HFFc6 (cell line): Measurements from ENCODE around the gene DFFA. TPM values are rescaled to one million over a fixed set of nuclear protein-coding genes. Genes with fewer than 3 reads are reported as not detected.

Source experiments
- DNase-seq: peaks from one replicate; pipeline ENCODE4 v3.0.0-alpha.2; 2018
- H3K27ac Mint-ChIP-seq: 2 replicates; pipeline ENCODE4 v1.8.0; 2020; ENCODE audit warnings: mild to moderate bottlenecking, mixed read lengths
- H3K27me3 Mint-ChIP-seq: 2 replicates; pipeline ENCODE4 v1.8.0; 2021; ENCODE audit warnings: mild to moderate bottlenecking, moderate library complexity, mixed read lengths; ENCODE audit not compliant: insufficient read depth
- H3K36me3 Mint-ChIP-seq: 2 replicates; pipeline ENCODE4 v1.8.0; 2021; ENCODE audit warnings: low read depth, mixed read lengths
- H3K4me1 Mint-ChIP-seq: 2 replicates; pipeline ENCODE4 v1.8.0; 2020; ENCODE audit warnings: low read depth, mixed read lengths
- H3K4me3 Mint-ChIP-seq: 2 replicates; pipeline ENCODE4 v1.8.0; 2020; ENCODE audit warnings: mild to moderate bottlenecking, moderate library complexity, mixed read lengths
- H3K9me3 Mint-ChIP-seq: 2 replicates; pipeline ENCODE4 v1.8.0; 2020; ENCODE audit warnings: mild to moderate bottlenecking, mixed read lengths
- CTCF ChIP-seq: fragments of 200-600 bp; sonication (generic); IDR thresholded peaks from 2 replicates; pipeline ENCODE4 v1.5.0; 2021; ENCODE audit warnings: antibody characterized with exemption, mild to moderate bottlenecking
- total RNA-seq, 6 experiments: library from RNA; stranded (reverse); fragmentation: NEBNext Ultra II Directional; extraction: Animal tissue kit (Norgen Biotek cat#: 25700); gene quantifications; 2 replicates in 1 of 6; 3 replicates in 5 of 6; pipeline ENCODE4 v1.2.3, GENCODE V29; 2021

The DFFA gene
- total RNA-seq, 6 experiments from 2014 or later = 44.1 to 58.6 (median 48.4) TPM

- H3K27me3 Mint-ChIP-seq = no peaks in the 10 kb centered on the region; the same call in 1 of the 2 replicates
- no peak for DNase-seq
- 0 out of 2 replicates have a peak, but pooled peaks cover 5% of the 10 kb centered on the region for H3K4me1 Mint-ChIP-seq
- no peak overlapping the region for H3K4me3 Mint-ChIP-seq
- H3K36me3 Mint-ChIP-seq = no peaks in the 10 kb centered on the region
- no peak for TF ChIP-seq CTCF
- H3K27ac Mint-ChIP-seq = no peak overlapping the region
- H3K9me3 Mint-ChIP-seq = no peaks in the 10 kb centered on the region
Measured at GRCh38 chr1:10438677-10439163, 33.6 kb downstream of the DFFA start.

- Mint-ChIP-seq H3K4me1 (0 out of 2 replicates have a peak, but pooled peaks cover 9% of the 10 kb centered on the region), H3K27me3 (no peaks in the 10 kb centered on the region; the same call in 1 of the 2 replicates), H3K9me3 (no peaks in the 10 kb centered on the region), H3K36me3 (no peaks in the 10 kb centered on the region), H3K4me3 (no peak overlapping the region), H3K27ac (no peak overlapping the region)
- no peak for TF ChIP-seq CTCF
- no peak for DNase-seq
Measured at GRCh38 chr1:10437052-10437451, 35.3 kb downstream of the DFFA start.

- no peaks in the 10 kb centered on the region; the same call in none of the 2 replicates for H3K27me3 Mint-ChIP-seq
- H3K36me3 Mint-ChIP-seq = peaks cover 6% of the 10 kb centered on the region
- H3K9me3 Mint-ChIP-seq = no peaks in the 10 kb centered on the region
- H3K4me3 Mint-ChIP-seq = no peak overlapping the region
- H3K4me1 Mint-ChIP-seq = peaks cover 26% of the 10 kb centered on the region
- no peak overlapping the region for H3K27ac Mint-ChIP-seq
- TF ChIP-seq CTCF = no peak
- DNase-seq = no peak
Measured at GRCh38 chr1:10434590-10434989, 37.7 kb downstream of the DFFA start.

- no peak overlapping the region for H3K27ac Mint-ChIP-seq
- no peak overlapping the region for H3K4me3 Mint-ChIP-seq
- TF ChIP-seq CTCF = no peak
- peaks cover 26% of the 10 kb centered on the region for H3K4me1 Mint-ChIP-seq
- no peak for DNase-seq
- no peaks in the 10 kb centered on the region for H3K9me3 Mint-ChIP-seq
- no peaks in the 10 kb centered on the region; the same call in none of the 2 replicates for H3K27me3 Mint-ChIP-seq
- H3K36me3 Mint-ChIP-seq = peaks cover 6% of the 10 kb centered on the region
Measured at GRCh38 chr1:10433790-10434189, 38.5 kb downstream of the DFFA start.

GRCh38 chr1:10432910-10433700 lies 39.2 kb downstream of the DFFA start:
- H3K4me1 Mint-ChIP-seq = peaks cover 26% of the 10 kb centered on the region
- peaks cover 6% of the 10 kb centered on the region for H3K36me3 Mint-ChIP-seq
- DNase-seq = no peak
- TF ChIP-seq CTCF = no peak
- H3K4me3 Mint-ChIP-seq = no peak overlapping the region
- H3K9me3 Mint-ChIP-seq = no peaks in the 10 kb centered on the region
- no peak overlapping the region for H3K27ac Mint-ChIP-seq
- peaks cover 2% of the 10 kb centered on the region for H3K27me3 Mint-ChIP-seq
